Activated T-helper 17 cell treated with anti-CD3 and anti-CD28 coated beads, Interleukin-2, amount 50 U/mL, for 72 hours (primary cell): Measurements from ENCODE around the gene ZFP36L1. TPM values are rescaled to one million over a fixed set of nuclear protein-coding genes. Genes with fewer than 3 reads are reported as not detected.

ENCODE experiments used
- ATAC-seq: fragments of 150-1000 bp; cut with Tn5 transposase; replicated peaks from 2 replicates; pipeline ENCODE4 v1.10.0; 2021; ENCODE audit warnings: mild to moderate bottlenecking, moderate library complexity
- H3K27ac Mint-ChIP-seq: one replicate; pipeline ENCODE4 v1.8.0; 2022; ENCODE audit warnings: mixed read lengths
- H3K27me3 Mint-ChIP-seq: one replicate; pipeline ENCODE4 v1.8.0; 2022; ENCODE audit warnings: mixed read lengths
- H3K36me3 Mint-ChIP-seq: one replicate; pipeline ENCODE4 v1.8.0; 2022; ENCODE audit warnings: low read depth, mild to moderate bottlenecking, mixed read lengths
- H3K4me1 Mint-ChIP-seq: one replicate; pipeline ENCODE4 v1.8.0; 2022; ENCODE audit warnings: mixed read lengths
- H3K4me3 Mint-ChIP-seq: one replicate; pipeline ENCODE4 v1.8.0; 2022; ENCODE audit warnings: mild to moderate bottlenecking, mixed read lengths
- H3K9me3 Mint-ChIP-seq: one replicate; pipeline ENCODE4 v1.8.0; 2022; ENCODE audit warnings: mixed read lengths
- total RNA-seq, 2 donors: library from RNA; stranded (reverse); gene quantifications; one replicate each; pipeline ENCODE4 v1.2.3, GENCODE V29; 2022

Gene ZFP36L1
- total RNA-seq, result 100 to 1,000 TPM in 1 of 2 donors, 10 to 100 TPM in 1; 57.7 to 146 TPM

DNA sequence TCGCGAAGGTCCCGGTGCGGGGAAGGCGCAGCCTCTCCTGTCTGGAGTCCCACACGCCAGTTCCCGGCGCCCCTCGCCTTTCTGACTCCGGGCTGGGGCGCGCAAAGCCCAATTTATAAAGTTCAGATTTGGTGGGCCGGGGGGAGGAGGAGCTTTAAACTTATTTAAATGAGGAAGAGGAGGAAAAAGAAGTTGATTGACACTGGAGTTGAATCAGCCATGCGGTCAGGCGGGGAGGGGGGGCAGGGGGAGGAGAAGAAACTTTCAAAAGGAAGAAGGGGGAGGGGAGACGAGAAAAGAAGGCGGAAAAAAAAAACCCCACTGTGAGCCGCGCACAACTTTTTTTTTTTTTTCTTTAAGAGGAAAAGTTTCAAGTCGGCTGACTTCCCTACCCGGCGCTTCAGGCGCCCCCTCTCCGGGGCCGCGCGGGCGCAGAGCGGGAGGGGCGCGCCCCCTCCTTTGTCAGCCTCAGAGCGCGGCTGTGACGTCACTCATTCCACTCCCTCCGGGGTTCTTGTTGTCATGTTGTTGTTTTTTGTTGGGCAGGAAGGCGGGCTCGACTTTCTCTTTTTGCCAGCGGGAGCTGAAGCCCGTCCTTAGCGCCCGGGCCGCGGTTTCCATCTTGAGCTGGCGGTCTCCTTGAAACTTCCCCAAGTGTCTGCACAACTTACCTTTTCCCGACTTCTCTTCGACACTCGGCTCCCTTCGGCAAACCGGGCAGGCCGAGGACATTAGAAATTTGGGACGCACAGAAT, at the start of gene ZFP36L1:
Gene ZFP36L1 (minus strand): TSS at position 89 of the 755 bp plus-strand sequence. CDS start 129 bp downstream, outside the sequence.
- Mint-ChIP-seq H3K27ac (peak within 1 kb of the TSS; percentile 99), H3K4me3 (peak within 1 kb of the TSS; percentile 87), H3K36me3 (peaks cover 70% of the 10 kb centered on the region), H3K4me1 (peaks cover 24% of the 10 kb centered on the region), H3K27me3 (no peaks in the 10 kb centered on the region), H3K9me3 (no peaks in the 10 kb centered on the region)
- ATAC-seq, result peak; percentile 23

- Mint-ChIP-seq H3K9me3 (no peaks in the 10 kb centered on the region), H3K4me3 (no peak overlapping the region), H3K27me3 (peaks cover 7% of the 10 kb centered on the region), H3K27ac (no peak overlapping the region), H3K36me3 (no peaks in the 10 kb centered on the region), H3K4me1 (peaks cover 16% of the 10 kb centered on the region)
- no peak for ATAC-seq
Measured at GRCh38 chr14:68842298-68842697, 49.4 kb upstream of the ZFP36L1 start.

DNA sequence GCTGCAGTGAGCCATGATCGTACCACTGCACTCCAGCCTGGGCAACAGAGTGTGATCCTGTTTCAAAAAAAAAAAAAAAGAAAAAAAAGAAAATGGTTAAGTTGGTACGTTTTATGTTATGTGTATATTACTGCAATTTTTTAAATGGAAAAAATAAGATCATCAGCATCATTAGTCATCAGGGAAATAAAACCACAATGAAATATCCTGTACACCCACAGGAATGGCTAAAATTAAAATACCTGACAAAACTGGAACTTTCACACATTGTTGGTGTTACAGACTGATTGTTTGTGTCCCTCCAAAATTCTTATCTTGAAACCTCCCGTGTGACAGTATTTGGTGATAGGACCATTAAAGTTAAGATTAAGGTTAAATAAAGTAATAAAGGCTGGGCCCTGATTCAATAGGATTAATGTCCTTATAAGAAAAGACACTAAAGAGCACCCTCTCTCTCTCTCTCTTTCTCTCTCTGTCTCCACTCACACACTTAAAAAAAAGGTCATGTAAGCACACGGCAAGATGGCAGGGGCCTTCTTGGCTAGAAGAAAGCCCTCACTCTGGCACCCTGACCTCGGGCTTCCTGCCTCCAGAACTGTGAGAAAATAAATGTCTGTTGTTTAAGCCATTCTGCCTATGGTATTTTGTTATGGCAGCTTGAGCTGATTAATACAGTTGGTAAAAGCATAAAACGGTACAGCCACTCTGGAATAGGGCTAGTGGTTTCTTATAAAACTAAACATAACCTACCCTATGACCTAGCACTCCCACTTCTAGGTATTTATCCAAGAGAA, 48.3 kb upstream of the ZFP36L1 start:
- peak; percentile 13 for ATAC-seq
- Mint-ChIP-seq H3K27ac (peak overlapping the region; percentile 82), H3K9me3 (peaks cover 3% of the 10 kb centered on the region), H3K4me1 (peaks cover 16% of the 10 kb centered on the region), H3K4me3 (peak overlapping the region; percentile 56), H3K27me3 (peaks cover 7% of the 10 kb centered on the region), H3K36me3 (no peaks in the 10 kb centered on the region)

- Mint-ChIP-seq H3K36me3 (no peaks in the 10 kb centered on the region), H3K4me3 (peak overlapping the region; percentile 56), H3K27me3 (peaks cover 7% of the 10 kb centered on the region), H3K9me3 (peaks cover 6% of the 10 kb centered on the region), H3K27ac (peak overlapping the region; percentile 82), H3K4me1 (peaks cover 18% of the 10 kb centered on the region)
- peak; percentile 90 for ATAC-seq
Measured at GRCh38 chr14:68840454-68840853, 47.6 kb upstream of the ZFP36L1 start.

GRCh38 chr14:68836082-68836481, 43.2 kb upstream of the ZFP36L1 start:
- Mint-ChIP-seq H3K4me1 (peaks cover 10% of the 10 kb centered on the region), H3K36me3 (no peaks in the 10 kb centered on the region), H3K4me3 (no peak overlapping the region), H3K27ac (no peak overlapping the region), H3K27me3 (no peaks in the 10 kb centered on the region), H3K9me3 (peaks cover 8% of the 10 kb centered on the region)
- no peak for ATAC-seq

DNA sequence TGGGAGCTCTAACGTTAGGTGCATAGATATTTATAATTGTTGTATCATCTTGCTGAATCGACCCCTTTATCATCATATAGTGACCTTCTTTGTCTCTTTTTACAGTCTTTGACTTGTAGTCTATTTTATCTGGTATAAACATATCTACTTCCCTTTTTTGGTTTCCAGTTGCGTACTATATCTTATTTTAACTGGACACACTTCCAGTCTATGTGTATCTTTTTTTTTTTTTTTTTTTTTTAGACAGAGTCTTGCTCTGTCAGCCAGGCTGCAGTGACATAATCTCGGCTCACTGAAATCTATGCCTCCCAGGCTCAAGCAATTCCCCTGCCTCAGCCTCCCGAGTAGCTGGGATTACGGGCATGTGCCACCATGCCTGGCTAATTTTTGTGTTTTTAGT, 41.9 kb upstream of the ZFP36L1 start:
- Mint-ChIP-seq H3K27ac (no peak overlapping the region), H3K4me1 (peaks cover 4% of the 10 kb centered on the region), H3K27me3 (no peaks in the 10 kb centered on the region), H3K4me3 (no peak overlapping the region), H3K9me3 (peaks cover 8% of the 10 kb centered on the region), H3K36me3 (no peaks in the 10 kb centered on the region)
- no peak for ATAC-seq

GRCh38 chr14:68828698-68829097, 35.8 kb upstream of the ZFP36L1 start:
- Mint-ChIP-seq H3K4me1 (no peaks in the 10 kb centered on the region), H3K27ac (no peak overlapping the region)

GRCh38 chr14:68825729-68826128, 32.9 kb upstream of the ZFP36L1 start:
- H3K9me3 Mint-ChIP-seq, result no peaks in the 10 kb centered on the region
- no peak overlapping the region for H3K4me3 Mint-ChIP-seq
- H3K36me3 Mint-ChIP-seq, result no peaks in the 10 kb centered on the region
- ATAC-seq, result no peak
- H3K27me3 Mint-ChIP-seq, result no peaks in the 10 kb centered on the region
- peaks cover 7% of the 10 kb centered on the region for H3K4me1 Mint-ChIP-seq
- H3K27ac Mint-ChIP-seq, result no peak overlapping the region

More at GRCh38 chr14:68828698-68829097, 35.8 kb upstream of the ZFP36L1 start:
- no peak for ATAC-seq
- Mint-ChIP-seq H3K9me3 (no peaks in the 10 kb centered on the region), H3K36me3 (no peaks in the 10 kb centered on the region), H3K27me3 (no peaks in the 10 kb centered on the region), H3K4me3 (no peak overlapping the region)

DNA sequence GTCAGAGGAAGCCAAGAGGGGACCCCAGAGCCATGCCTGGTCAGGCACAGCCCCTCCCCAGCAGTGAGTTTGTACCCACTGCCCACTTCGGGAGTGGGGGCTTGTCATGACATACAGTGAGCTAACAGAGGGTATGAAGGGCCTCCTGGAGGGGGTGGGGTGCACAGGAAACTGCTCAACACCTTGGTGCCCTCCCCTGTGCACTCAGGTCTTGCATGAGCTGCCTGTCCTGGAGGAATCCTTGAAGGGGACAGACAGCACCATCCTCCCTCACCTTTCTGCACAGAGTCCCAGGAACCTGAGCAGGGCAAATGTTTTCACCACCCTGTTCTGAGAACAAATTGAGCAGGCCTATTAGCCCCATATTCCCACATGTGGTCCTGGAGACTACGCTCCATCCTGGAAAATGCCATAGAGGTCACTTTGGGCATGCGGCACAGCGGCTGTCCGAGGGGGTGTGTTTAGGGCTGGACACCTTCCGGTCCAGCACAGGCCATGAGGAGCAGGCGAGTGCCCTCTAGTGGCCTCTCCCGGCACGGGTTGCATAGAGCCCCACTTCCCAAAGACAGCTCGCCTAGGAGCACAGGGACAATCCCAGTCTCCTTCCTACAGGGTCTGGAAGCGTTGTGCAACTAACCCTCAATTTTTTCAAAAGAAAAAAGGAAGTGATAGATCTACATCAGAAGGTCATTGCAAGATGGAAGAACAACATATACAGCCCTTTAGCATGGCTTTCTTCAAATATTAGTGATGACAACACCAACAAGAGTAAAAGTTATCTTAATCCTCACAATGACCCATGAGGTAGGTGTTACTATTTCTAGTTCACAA, 31.9 kb upstream of the ZFP36L1 start:
- no peak for ATAC-seq
- no peaks in the 10 kb centered on the region for H3K36me3 Mint-ChIP-seq
- H3K4me1 Mint-ChIP-seq, result peaks cover 17% of the 10 kb centered on the region
- no peak overlapping the region for H3K27ac Mint-ChIP-seq
- no peaks in the 10 kb centered on the region for H3K9me3 Mint-ChIP-seq
- H3K4me3 Mint-ChIP-seq, result no peak overlapping the region
- no peaks in the 10 kb centered on the region for H3K27me3 Mint-ChIP-seq

GRCh38 chr14:68824207-68824516, 31.3 kb upstream of the ZFP36L1 start:
- H3K4me3 Mint-ChIP-seq, result no peak overlapping the region
- no peaks in the 10 kb centered on the region for H3K9me3 Mint-ChIP-seq
- no peak overlapping the region for H3K27ac Mint-ChIP-seq
- H3K36me3 Mint-ChIP-seq, result no peaks in the 10 kb centered on the region
- ATAC-seq, result no peak
- H3K27me3 Mint-ChIP-seq, result no peaks in the 10 kb centered on the region
- H3K4me1 Mint-ChIP-seq, result peaks cover 23% of the 10 kb centered on the region

- Mint-ChIP-seq H3K36me3 (no peaks in the 10 kb centered on the region), H3K4me3 (no peak overlapping the region), H3K27ac (peak overlapping the region; percentile 4), H3K4me1 (peaks cover 25% of the 10 kb centered on the region), H3K9me3 (no peaks in the 10 kb centered on the region), H3K27me3 (no peaks in the 10 kb centered on the region)
- no peak for ATAC-seq
Measured at GRCh38 chr14:68823434-68824206, 30.8 kb upstream of the ZFP36L1 start.

DNA sequence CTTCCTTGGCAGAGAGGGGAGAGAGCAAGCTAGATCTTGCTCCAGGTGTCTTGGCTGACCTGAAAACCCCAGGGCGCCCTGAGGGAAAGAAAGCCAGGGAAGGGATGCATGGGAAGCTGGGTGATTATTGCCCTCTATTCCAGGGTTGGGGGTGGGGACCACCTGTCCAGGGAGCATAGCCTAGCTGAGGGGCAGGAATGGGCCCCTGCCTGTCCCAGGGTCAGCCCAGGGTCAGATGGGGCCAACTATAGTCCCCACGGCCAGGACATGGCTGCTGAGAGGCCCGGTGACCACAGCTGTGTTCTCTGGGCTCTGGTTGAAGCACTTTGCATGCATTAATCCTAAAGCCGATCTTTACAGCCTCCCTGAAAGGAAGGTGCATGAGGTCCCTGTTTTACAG, 30.1 kb upstream of the ZFP36L1 start:
- Mint-ChIP-seq H3K27ac (peak overlapping the region; percentile 4), H3K36me3 (no peaks in the 10 kb centered on the region), H3K9me3 (no peaks in the 10 kb centered on the region), H3K4me1 (peaks cover 25% of the 10 kb centered on the region), H3K4me3 (no peak overlapping the region), H3K27me3 (no peaks in the 10 kb centered on the region)
- no peak for ATAC-seq

DNA sequence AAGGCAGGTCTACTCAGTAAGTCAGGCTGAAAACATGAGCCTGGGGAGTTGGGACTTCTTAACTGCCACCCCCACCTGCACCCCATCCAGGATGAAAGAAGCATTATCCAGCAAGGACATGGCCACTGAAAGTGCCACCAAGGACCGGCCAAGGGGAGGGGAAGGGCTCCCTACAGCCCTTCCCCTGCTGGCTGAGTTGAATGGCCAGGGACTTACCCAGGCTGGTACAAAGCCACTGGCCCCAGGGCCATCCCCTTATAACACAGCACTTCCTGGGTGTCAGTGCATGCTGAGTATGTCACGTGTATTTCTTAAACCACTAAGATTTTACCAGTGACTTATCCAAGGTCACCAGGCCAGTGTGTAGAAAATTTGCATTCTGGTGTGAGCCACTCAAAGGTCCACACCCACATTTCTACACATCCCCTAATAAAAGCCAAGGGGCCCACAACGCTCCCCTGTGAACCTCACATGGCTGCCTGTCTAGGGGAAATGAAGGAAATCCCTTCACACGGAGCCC, 29.3 kb upstream of the ZFP36L1 start:
- Mint-ChIP-seq H3K9me3 (no peaks in the 10 kb centered on the region), H3K27ac (peak overlapping the region; percentile 83), H3K4me1 (peaks cover 25% of the 10 kb centered on the region), H3K4me3 (peak overlapping the region; percentile 69), H3K27me3 (no peaks in the 10 kb centered on the region), H3K36me3 (no peaks in the 10 kb centered on the region)
- peak; percentile 75 for ATAC-seq
